Endothelial cell of umbilical vein (primary cell): ENCODE measurements around the gene ABCC10. TPM values are rescaled to one million over a fixed set of nuclear protein-coding genes. Genes with fewer than 3 reads are reported as not detected.

Experiments
- BruUV-seq: library from RNA; stranded (reverse); fragments of 400-500 nt; replicated peaks from 2 replicates; lab custom pipeline; 2021; lab: Mats Ljungman, UMichigan
- CTCF ChIA-PET: fragments of 300-600, 350-600 bp; sonication (Branson Sonifier 250); formaldehyde crosslinking; loops from one replicate; lab custom pipeline; 2021; ENCODE audit warnings: antibody characterized with exemption, inconsistent platforms; lab: Charles Lee
- POLR2A ChIA-PET: fragments of 300-600, 350-600 bp; sonication (Branson Sonifier 250); formaldehyde crosslinking; loops from one replicate; lab custom pipeline; 2021; ENCODE audit warnings: antibody characterized with exemption, inconsistent platforms; lab: Charles Lee
- DNase-seq: peaks from one replicate; pipeline ENCODE4 v3.0.0-alpha.2; 2011; ENCODE audit warnings: low read depth, low spot score
- FAIRE-seq: peaks from 2 replicates; lab custom pipeline; 2011; peaks lifted over from hg19 to GRCh38; lab: Jason Lieb, UNC
- H2AFZ ChIP-seq: 2 replicates; pipeline ENCODE4 v1.6.0; 2012; ENCODE audit warnings: low read depth, low read length, control low read depth, inconsistent platforms
- H3K27ac ChIP-seq: 2 replicates; pipeline ENCODE4 v1.5.1; 2011; ENCODE audit warnings: low read depth, mild to moderate bottlenecking, control low read depth, low read length, moderate library complexity; ENCODE audit not compliant: insufficient read depth
- H3K27me3 ChIP-seq, 2 experiments: 2 replicates each; pipeline versions ENCODE4 v1.6.0 to v1.6.1; 2011; ENCODE audit warnings: low read length in 2 of 2, mixed read lengths in 1 of 2; ENCODE audit not compliant: control insufficient read depth in 2 of 2, insufficient read depth in 2 of 2
- H3K36me3 ChIP-seq, 2 experiments: 2 replicates in 1 of 2; 3 replicates in 1 of 2; pipeline ENCODE4 v1.5.1; 2011; ENCODE audit warnings: low read length in 2 of 2, mild to moderate bottlenecking in 1 of 2, moderate library complexity in 1 of 2; ENCODE audit not compliant: control insufficient read depth in 2 of 2, insufficient read depth in 2 of 2; ENCODE audit errors: extremely low read depth in 1 of 2
- H3K4me1 ChIP-seq: 3 replicates; pipeline ENCODE4 v1.5.1; 2011; ENCODE audit warnings: mild to moderate bottlenecking, low read length; ENCODE audit not compliant: control insufficient read depth, insufficient read depth; ENCODE audit errors: extremely low read depth
- H3K4me2 ChIP-seq: 2 replicates; pipeline ENCODE4 v1.6.1; 2011; ENCODE audit warnings: low read length, control low read depth, mixed read lengths; ENCODE audit not compliant: insufficient read depth
- H3K4me3 ChIP-seq, 3 experiments: fragments of 200-600 bp in 1 of 3; sonication (generic), shearing (Covaris generic) in 1 of 3; replicated peaks in 1 of 3; 2 replicates each; pipeline ENCODE4 v1.5.1; 2011 to 2016; ENCODE audit warnings: control low read depth in 3 of 3, low read length in 3 of 3, mild to moderate bottlenecking in 2 of 3, inconsistent platforms in 1 of 3, low read depth in 1 of 3, moderate library complexity in 1 of 3; ENCODE audit not compliant: insufficient read depth in 1 of 3
- H3K79me2 ChIP-seq: 2 replicates; pipeline ENCODE4 v1.6.0; 2012; ENCODE audit warnings: low read length, inconsistent platforms; ENCODE audit not compliant: control insufficient read depth, insufficient read depth
- H3K9ac ChIP-seq: replicated peaks from 2 replicates; pipeline ENCODE3; 2011; ENCODE audit warnings: low read length, control low read depth; ENCODE audit not compliant: insufficient read depth; ENCODE audit errors: extremely low read depth
- H3K9me1 ChIP-seq: replicated peaks from 3 replicates; pipeline ENCODE4 v1.6.0; 2011; ENCODE audit warnings: mild to moderate bottlenecking, low read length; ENCODE audit not compliant: control insufficient read depth, insufficient read depth; ENCODE audit errors: extremely low read depth
- H3K9me3 ChIP-seq: replicated peaks from 2 replicates; pipeline ENCODE4 v1.5.1; 2012; ENCODE audit warnings: low read length, inconsistent platforms; ENCODE audit not compliant: control insufficient read depth, insufficient read depth
- H4K20me1 ChIP-seq: replicated peaks from 2 replicates; pipeline ENCODE3; 2011; ENCODE audit warnings: mild to moderate bottlenecking, low read length; ENCODE audit not compliant: control insufficient read depth, insufficient read depth; ENCODE audit errors: extremely low read depth
- CTCF ChIP-seq, 2 donors: IDR thresholded peaks; 1 replicate in 1 of 2; 2 replicates in 1 of 2; pipeline ENCODE4 v1.5.1; 2011; ENCODE audit warnings: low read length in 2 of 2, mild to moderate bottlenecking in 2 of 2, moderate library complexity in 2 of 2, control low read depth in 1 of 2, inconsistent platforms in 1 of 2, low read depth in 1 of 2; ENCODE audit not compliant: insufficient read depth in 1 of 2; ENCODE audit errors: extremely low read depth in 1 of 2
- EZH2 ChIP-seq: IDR thresholded peaks from 2 replicates; pipeline ENCODE4 v1.6.1; 2012; ENCODE audit warnings: borderline replicate concordance, low read depth, mild to moderate bottlenecking, moderate library complexity, low read length, inconsistent platforms; ENCODE audit not compliant: severe bottlenecking
- FOS ChIP-seq: IDR thresholded peaks from 2 replicates; pipeline ENCODE4 v1.6.1; 2011; ENCODE audit warnings: mild to moderate bottlenecking, low read length, moderate library complexity, borderline replicate concordance; ENCODE audit not compliant: insufficient read depth
- JUN ChIP-seq: IDR thresholded peaks from 2 replicates; pipeline ENCODE4 v1.6.1; 2011; ENCODE audit warnings: borderline replicate concordance, low read depth; ENCODE audit not compliant: insufficient read length, insufficient read depth
- MAX ChIP-seq: IDR thresholded peaks from 2 replicates; pipeline ENCODE4 v1.6.1; 2011; ENCODE audit not compliant: insufficient read depth, insufficient read length
- MYC ChIP-seq: IDR thresholded peaks from one replicate; pipeline ENCODE4 v1.6.1; 2011; ENCODE audit warnings: mild to moderate bottlenecking, low read depth, low read length
- POLR2A ChIP-seq: IDR thresholded peaks from 2 replicates; pipeline ENCODE4 v1.6.1; 2012; ENCODE audit warnings: low read depth, mild to moderate bottlenecking, control low read depth, low read length
- dilution Hi-C: fragments of 300-500 bp; cut with MboI; formaldehyde crosslinking; loops from one replicate; pipeline ENCODE4 v1.15.0; 2019; ENCODE audit warnings: low sequenced_read_pairs; ENCODE audit not compliant: extremely low pct_ligation_motif_present
- intact Hi-C: fragments of 100-400 bp; cut with micrococcal nuclease; formaldehyde crosslinking; loops from one replicate; pipeline ENCODE4 v1.10.0; 2022
- polyA plus RNA-seq, 4 experiments: library from polyadenylated mRNA; depleted of rRNA in 3 of 4; stranded (reverse) in 3 of 4; unstranded in 1 of 4; fragments of >200 nt; gene quantifications; 2 replicates each; pipeline versions ENCODE4 v1.2.1 to v1.2.3, GENCODE V29; 2011 to 2012; ENCODE audit warnings: missing spikeins in 1 of 4
- total RNA-seq: library from RNA; stranded (reverse); gene quantifications from 2 replicates; pipeline ENCODE4 v1.2.3, GENCODE V29; 2021

The ABCC10 gene
- total and polyA plus RNA-seq, 2 donors (not counting 3 experiments of a cell fraction or from before 2014, with no cell fraction given) = 29.2 to 37.9 TPM

- intact Hi-C loops (no loop called here), dilution Hi-C loops (no loop called here)
- DNase-seq (no peak), FAIRE-seq (no peak)
- H3K9ac ChIP-seq = no peak overlapping the region
- no peaks in the 10 kb centered on the region for H3K9me1 ChIP-seq
- peaks cover 22% of the 10 kb centered on the region for H3K4me1 ChIP-seq
- TF ChIP-seq FOS = no peak
- TF ChIP-seq POLR2A = no peak
- TF ChIP-seq EZH2 = no peak
- TF ChIP-seq JUN = no peak
- TF ChIP-seq MYC = no peak
- no peak for TF ChIP-seq CTCF (IDR thresholded peaks at IDR 0.05; ENCODE audit: extremely low read depth in 1 of 2, insufficient read depth in 1 of 2, low read depth in 1 of 2, low read length in 2 of 2)
- TF ChIP-seq MAX = no peak
- H3K9me3 ChIP-seq = no peaks in the 10 kb centered on the region
- BruUV-seq = no TSS peak
- H3K27ac ChIP-seq = no peak overlapping the region
- peaks cover 0 to 16% of the 10 kb centered on the region in 2 experiments for H3K36me3 ChIP-seq
- ChIA-PET CTCF (no interaction called here), POLR2A (no interaction called here)
- no peak overlapping the region for H3K4me2 ChIP-seq
- no peak overlapping the region for H3K4me3 ChIP-seq
- H3K27me3 ChIP-seq = no peaks in the 10 kb centered on the region
- peaks cover 9% of the 10 kb centered on the region for H3K79me2 ChIP-seq
- no peaks in the 10 kb centered on the region for H4K20me1 ChIP-seq
- no peak overlapping the region for H2AFZ ChIP-seq
Measured at GRCh38 chr6:43432009-43432945, 4.9 kb downstream of the ABCC10 start.
